ENCODE measurements around the gene SPEN. TPM values are rescaled to one million over a fixed set of nuclear protein-coding genes. Genes with fewer than 3 reads are reported as not detected.
"Not testable (repeated sequence)": the region's sequence is repeated elsewhere in the genome, so short reads cannot be mapped to it uniquely, and the experiment has no call there.

The SPEN gene
- total RNA-seq, 1 donor from 2014 or later, result 37.8 TPM

- DNase-seq (ENCODE audit: low spot score); intact Hi-C loops (cut with DNase I): not testable (repeated sequence)
These were observed 18.6 kb upstream of the SPEN start for GRCh38 chr1:15828931-15829330.

GRCh38 chr1:15830258-15830657, 17.2 kb upstream of the SPEN start:
- intact Hi-C loops (cut with DNase I), result no loop called here
- no peak for DNase-seq (ENCODE audit: low spot score)

- no peak for DNase-seq (ENCODE audit: low spot score)
- intact Hi-C loops (cut with DNase I), result no loop called here
These were observed 14.3 kb upstream of the SPEN start for GRCh38 chr1:15833069-15833679.

- intact Hi-C loops (cut with DNase I), result loop anchor here (2.0 kb wide), 1 partner anchor 307 kb away; the partner anchor contains the start of gene DNAJC16
- DNase-seq (ENCODE audit: low spot score), result no peak
These were observed 13.6 kb upstream of the SPEN start for GRCh38 chr1:15833842-15834405.

- intact Hi-C loops (cut with DNase I), result loop anchor here (1.0 to 2.0 kb wide), 3 partner anchors 13 to 308 kb away; partner anchors contain the start of genes DNAJC16 and SPEN
- peak; percentile 93 for DNase-seq (ENCODE audit: low spot score)
These were observed 12.9 kb upstream of the SPEN start for GRCh38 chr1:15834406-15835204.

GRCh38 chr1:15835205-15835740, 12.2 kb upstream of the SPEN start:
- no peak for DNase-seq (ENCODE audit: low spot score)
- intact Hi-C loops (cut with DNase I), result loop anchor here (1.0 to 2.0 kb wide), 3 partner anchors 12 to 308 kb away; partner anchors contain the start of genes DNAJC16 and SPEN

- DNase-seq (ENCODE audit: low spot score), result peak; percentile 100
- intact Hi-C loops (cut with DNase I), result loop anchor here (1.0 to 2.0 kb wide), 3 partner anchors 11 to 309 kb away; partner anchors contain the start of genes DNAJC16 and SPEN
These were observed 11.6 kb upstream of the SPEN start for GRCh38 chr1:15835741-15836510.

- intact Hi-C loops (cut with DNase I); DNase-seq (ENCODE audit: low spot score): not testable (repeated sequence)
These were observed 11.1 kb upstream of the SPEN start for GRCh38 chr1:15836511-15836771.

- no peak for DNase-seq (ENCODE audit: low spot score)
- intact Hi-C loops (cut with DNase I), result no loop called here
These were observed 10.5 kb upstream of the SPEN start for GRCh38 chr1:15836772-15837669.

- no peak for DNase-seq (ENCODE audit: low spot score)
- intact Hi-C loops (cut with DNase I), result no loop called here
These were observed 9.6 kb upstream of the SPEN start for GRCh38 chr1:15837931-15838330.

GRCh38 chr1:15838721-15839120, 8.8 kb upstream of the SPEN start:
- DNase-seq (ENCODE audit: low spot score), result no peak
- intact Hi-C loops (cut with DNase I), result no loop called here

- no peak for DNase-seq (ENCODE audit: low spot score)
- intact Hi-C loops (cut with DNase I), result no loop called here
These were observed 3.5 kb upstream of the SPEN start for GRCh38 chr1:15843826-15844572.

GRCh38 chr1:15846056-15846455, 1.5 kb upstream of the SPEN start:
- intact Hi-C loops (cut with DNase I), result loop anchor here (5.0 kb wide), 1 partner anchor 101 kb away; no protein-coding TSS in a partner anchor
- not testable (repeated sequence) for DNase-seq (ENCODE audit: low spot score)

- DNase-seq (ENCODE audit: low spot score), result no peak
- intact Hi-C loops (cut with DNase I), result loop anchor here (1.0 to 5.0 kb wide), 3 partner anchors 13 to 99 kb away; no protein-coding TSS in a partner anchor
These were observed 311 bp downstream of the SPEN start for GRCh38 chr1:15847893-15848142.

GRCh38 chr1:15848143-15848928, 829 bp downstream of the SPEN start:
- DNase-seq (ENCODE audit: low spot score), result peak; percentile 78
- intact Hi-C loops (cut with DNase I), result loop anchor here (2.0 to 5.0 kb wide), 2 partner anchors 38 to 99 kb away; no protein-coding TSS in a partner anchor

- intact Hi-C loops (cut with DNase I), result loop anchor here (2.0 to 5.0 kb wide), 2 partner anchors 38 to 98 kb away; no protein-coding TSS in a partner anchor
- peak; percentile 89 for DNase-seq (ENCODE audit: low spot score)
These were observed 1.6 kb downstream of the SPEN start for GRCh38 chr1:15848929-15849774.
